Kidney (tissue), 14 donors: Measurements from ENCODE around the gene CAPN12. TPM values are rescaled to one million over a fixed set of nuclear protein-coding genes. Genes with fewer than 3 reads are reported as not detected.
A peak's percentile ranks its signal among the peaks of the same experiment; 100 is the strongest.

Experiments
- DNase-seq, 5 donors: peaks; one replicate each; pipeline ENCODE4 v3.0.0-alpha.2; 2013 to 2020
- FAIRE-seq: peaks from 2 replicates; lab custom pipeline; 2012; peaks lifted over from hg19 to GRCh38; lab: Jason Lieb, UNC
- H3K27ac ChIP-seq, 2 donors: one replicate each; pipeline ENCODE4 v1.7.0; 2013; ENCODE audit warnings: low read depth in 2 of 2, low read length in 2 of 2, inconsistent platforms in 1 of 2
- H3K27me3 ChIP-seq: one replicate; pipeline ENCODE4 v1.7.1; 2013; ENCODE audit warnings: low read length, inconsistent platforms; ENCODE audit not compliant: control insufficient read depth, insufficient read depth
- H3K36me3 ChIP-seq, 3 donors: one replicate each; pipeline versions ENCODE4 v1.7.0 to v1.7.1; 2013; ENCODE audit warnings: low read length in 3 of 3, control low read depth in 1 of 3, inconsistent platforms in 1 of 3; ENCODE audit not compliant: insufficient read depth in 3 of 3, control insufficient read depth in 2 of 3
- H3K4me1 ChIP-seq, 3 donors: one replicate each; pipeline versions ENCODE4 v1.7.0 to v1.7.1; 2013; ENCODE audit warnings: low read length in 3 of 3, inconsistent platforms in 1 of 3, low read depth in 1 of 3; ENCODE audit not compliant: control insufficient read depth in 2 of 3, insufficient read depth in 2 of 3
- H3K4me3 ChIP-seq, 3 donors: one replicate each; pipeline versions ENCODE4 v1.7.0 to v1.8.1; 2013; ENCODE audit warnings: low read length in 3 of 3, control low read depth in 1 of 3, inconsistent platforms in 1 of 3
- H3K9ac ChIP-seq, 3 donors: one replicate each; pipeline versions ENCODE4 v1.7.0 to v1.7.1; 2013; ENCODE audit warnings: low read length in 3 of 3, control low read depth in 1 of 3, inconsistent platforms in 1 of 3
- H3K9me3 ChIP-seq, 3 donors: one replicate each; pipeline versions ENCODE4 v1.7.0 to v1.7.1; 2013; ENCODE audit warnings: low read length in 3 of 3, control low read depth in 1 of 3, inconsistent platforms in 1 of 3; ENCODE audit not compliant: control insufficient read depth in 2 of 3, insufficient read depth in 1 of 3
- CTCF ChIP-seq: IDR thresholded peaks from 3 replicates; pipeline ENCODE4 v1.5.1; 2012; ENCODE audit warnings: mild to moderate bottlenecking, moderate library complexity, borderline replicate concordance; ENCODE audit not compliant: insufficient read depth; ENCODE audit errors: extremely low read depth
- intact Hi-C: fragments of 100-400 bp; cut with DNase I; formaldehyde crosslinking; loops from one replicate; pipeline ENCODE4 v1.11.1; 2022
- polyA plus RNA-seq: library from polyadenylated mRNA; stranded (reverse); fragments of 350-450 nt; fragmentation: Illumina TruSeq; extraction: RNeasy Lipid Tissue Mini Kit (QIAGEN cat#74804); gene quantifications from one replicate; pipeline ENCODE4 v1.2.3, GENCODE V29; 2014; ENCODE audit warnings: low read depth, low replicate concordance; ENCODE audit not compliant: insufficient read depth
- total RNA-seq: library from RNA; stranded (reverse); fragmentation: NEBNext Ultra II Directional; extraction: Animal tissue kit (Norgen Biotek cat#: 25700); gene quantifications from one replicate; pipeline ENCODE4 v1.2.1, GENCODE V29; 2021
- donor health status: control.
- donor health status: control.
- donor health status: control.
- donor health status: control.
- donor health status: control.
- donor health status: DM: yes; HTN: yes; CAD: no.
- donor health status: Normal renal cell carcinoma (clear cell type).

CAPN12 gene
- total and polyA plus RNA-seq, 2 donors from 2014 or later = 27.1 to 31.1 TPM

GRCh38 chr19:38742906-38743305 is 1.4 kb downstream of the CAPN12 start:
- Histone ChIP-seq H3K9ac (no peak overlapping the region), H3K36me3 (no peaks in the 10 kb centered on the region), H3K27ac (no peak overlapping the region), H3K4me1 (no peaks in the 10 kb centered on the region), H3K4me3 (no peak overlapping the region), H3K27me3 (no peaks in the 10 kb centered on the region), H3K9me3 (no peaks in the 10 kb centered on the region)
- intact Hi-C loops = no loop called here
- DNase-seq (no peak), FAIRE-seq (no peak)
- TF ChIP-seq CTCF = no peak

- no peaks in the 10 kb centered on the region for H3K4me1 ChIP-seq
- DNase-seq = no peak
- no peak overlapping the region for H3K9ac ChIP-seq
- H3K4me3 ChIP-seq = no peak overlapping the region
- FAIRE-seq = no peak
- no peak for TF ChIP-seq CTCF
- H3K27me3 ChIP-seq = no peaks in the 10 kb centered on the region
- intact Hi-C loops = no loop called here
- no peaks in the 10 kb centered on the region for H3K9me3 ChIP-seq
- no peak overlapping the region for H3K27ac ChIP-seq
- H3K36me3 ChIP-seq = no peaks in the 10 kb centered on the region
Observed at GRCh38 chr19:38742296-38742695, 2.0 kb downstream of the CAPN12 start.

DNA sequence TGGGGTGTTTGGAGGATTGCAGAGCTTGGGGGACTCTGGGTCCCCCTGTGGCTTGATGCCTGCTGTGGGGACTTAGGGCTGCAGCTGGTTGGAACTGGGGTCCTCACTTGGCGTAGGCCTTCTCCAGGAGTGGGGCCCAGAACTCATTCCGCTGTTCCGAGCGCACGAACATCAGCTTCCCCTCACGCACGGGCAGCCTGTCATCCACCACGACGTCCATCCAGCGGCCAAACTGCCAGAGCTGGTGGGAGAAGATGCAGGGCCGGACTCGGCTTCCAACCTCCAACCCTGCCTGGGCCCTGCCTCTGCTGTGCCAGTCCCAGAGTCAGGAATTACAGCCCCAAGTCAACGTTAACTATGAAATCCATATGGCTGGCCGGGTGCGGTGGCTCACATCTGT is 2.6 kb downstream of the CAPN12 start:
- DNase-seq (peak in 1 of 5 donors; percentile 27), FAIRE-seq (no peak)
- Histone ChIP-seq H3K36me3 (no peaks in the 10 kb centered on the region), H3K4me3 (no peak overlapping the region), H3K27ac (no peak overlapping the region), H3K27me3 (no peaks in the 10 kb centered on the region), H3K9me3 (no peaks in the 10 kb centered on the region), H3K9ac (no peak overlapping the region), H3K4me1 (no peaks in the 10 kb centered on the region)
- intact Hi-C loops = no loop called here
- TF ChIP-seq CTCF = no peak

DNA sequence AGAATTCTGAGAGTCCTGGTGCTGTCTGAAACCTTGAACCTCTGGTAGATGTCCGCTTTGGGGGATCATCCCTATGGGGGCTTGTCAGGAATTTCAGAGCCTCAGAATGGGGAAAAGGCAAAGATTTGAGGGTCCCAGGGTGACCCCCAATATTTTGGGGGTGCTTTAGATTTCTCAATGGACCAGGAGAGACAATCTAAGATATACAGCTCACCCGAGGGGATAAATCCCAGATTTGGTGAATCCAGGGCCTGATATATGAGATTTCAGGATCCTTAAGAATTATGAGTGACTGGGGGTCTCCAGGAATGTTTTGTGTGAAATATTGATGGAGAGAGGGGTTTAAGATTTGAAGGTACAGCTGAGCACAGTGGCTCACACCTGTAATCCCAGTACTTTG is 3.3 kb downstream of the CAPN12 start:
- intact Hi-C loops = no loop called here
- DNase-seq = peak in 1 of 5 donors; percentile 15
- no peaks in the 10 kb centered on the region for H3K36me3 ChIP-seq
- no peak overlapping the region for H3K4me3 ChIP-seq
- H3K9me3 ChIP-seq = no peaks in the 10 kb centered on the region
- H3K27ac ChIP-seq = no peak overlapping the region
- FAIRE-seq = no peak
- no peaks in the 10 kb centered on the region for H3K27me3 ChIP-seq
- TF ChIP-seq CTCF = no peak
- no peak overlapping the region for H3K9ac ChIP-seq
- no peaks in the 10 kb centered on the region for H3K4me1 ChIP-seq
